ENCODE measurements around the gene SCLY. TPM values are rescaled to one million over a fixed set of nuclear protein-coding genes. Genes with fewer than 3 reads are reported as not detected.
"Not testable (repeated sequence)": the region's sequence is repeated elsewhere in the genome, so short reads cannot be mapped to it uniquely, and the experiment has no call there.

Gene SCLY
- total and polyA plus RNA-seq, 2 experiments from 2014 or later, result 16.6 to 25.2 TPM

DNA sequence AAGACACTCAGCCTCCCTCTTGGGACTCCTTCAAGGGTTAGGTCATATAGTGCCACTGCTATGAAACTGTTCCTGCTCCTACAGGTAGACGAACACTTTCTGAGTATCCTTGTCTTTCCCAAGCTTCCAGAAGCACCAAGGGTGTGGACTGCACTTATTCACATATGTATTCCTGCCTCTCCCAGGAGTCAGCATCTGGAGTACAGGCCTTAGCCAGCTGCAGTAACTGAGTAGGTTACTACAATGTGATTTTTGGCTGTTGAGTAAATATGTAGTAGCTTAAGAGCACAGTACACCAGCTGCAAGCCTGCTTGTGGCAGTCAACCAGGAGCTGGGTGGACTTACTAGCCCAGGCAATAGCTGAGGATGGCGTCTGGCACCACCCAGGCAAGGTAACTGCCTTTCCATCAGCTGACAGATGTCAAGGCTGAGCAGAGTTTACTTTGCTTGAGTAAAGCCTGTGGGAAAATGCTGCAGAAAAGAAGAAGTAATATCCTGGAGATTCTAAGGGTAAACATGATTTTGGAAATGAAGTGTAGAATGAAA, 14.0 kb upstream of the SCLY start:
- TF ChIP-seq, protein P1, sequence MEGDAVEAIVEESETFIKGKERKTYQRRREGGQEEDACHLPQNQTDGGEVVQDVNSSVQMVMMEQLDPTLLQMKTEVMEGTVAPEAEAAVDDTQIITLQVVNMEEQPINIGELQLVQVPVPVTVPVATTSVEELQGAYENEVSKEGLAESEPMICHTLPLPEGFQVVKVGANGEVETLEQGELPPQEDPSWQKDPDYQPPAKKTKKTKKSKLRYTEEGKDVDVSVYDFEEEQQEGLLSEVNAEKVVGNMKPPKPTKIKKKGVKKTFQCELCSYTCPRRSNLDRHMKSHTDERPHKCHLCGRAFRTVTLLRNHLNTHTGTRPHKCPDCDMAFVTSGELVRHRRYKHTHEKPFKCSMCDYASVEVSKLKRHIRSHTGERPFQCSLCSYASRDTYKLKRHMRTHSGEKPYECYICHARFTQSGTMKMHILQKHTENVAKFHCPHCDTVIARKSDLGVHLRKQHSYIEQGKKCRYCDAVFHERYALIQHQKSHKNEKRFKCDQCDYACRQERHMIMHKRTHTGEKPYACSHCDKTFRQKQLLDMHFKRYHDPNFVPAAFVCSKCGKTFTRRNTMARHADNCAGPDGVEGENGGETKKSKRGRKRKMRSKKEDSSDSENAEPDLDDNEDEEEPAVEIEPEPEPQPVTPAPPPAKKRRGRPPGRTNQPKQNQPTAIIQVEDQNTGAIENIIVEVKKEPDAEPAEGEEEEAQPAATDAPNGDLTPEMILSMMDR (IDR thresholded peaks at IDR 0.05; ENCODE audit: low read depth, low read length), result no peak
- Histone ChIP-seq H3K9me3 (ENCODE audit: low read depth) (no peaks in the 10 kb centered on the region), H3K36me3 (peaks cover 4% of the 10 kb centered on the region), H3K27me3 (no peaks in the 10 kb centered on the region), H3K4me3 (no peak overlapping the region), H3K27ac (no peak overlapping the region), H3K4me1 (ENCODE audit: low read depth) (no peaks in the 10 kb centered on the region)
- DNase-seq (ENCODE audit: low read depth in 1 of 2, low spot score in 1 of 2), result no peak

DNA sequence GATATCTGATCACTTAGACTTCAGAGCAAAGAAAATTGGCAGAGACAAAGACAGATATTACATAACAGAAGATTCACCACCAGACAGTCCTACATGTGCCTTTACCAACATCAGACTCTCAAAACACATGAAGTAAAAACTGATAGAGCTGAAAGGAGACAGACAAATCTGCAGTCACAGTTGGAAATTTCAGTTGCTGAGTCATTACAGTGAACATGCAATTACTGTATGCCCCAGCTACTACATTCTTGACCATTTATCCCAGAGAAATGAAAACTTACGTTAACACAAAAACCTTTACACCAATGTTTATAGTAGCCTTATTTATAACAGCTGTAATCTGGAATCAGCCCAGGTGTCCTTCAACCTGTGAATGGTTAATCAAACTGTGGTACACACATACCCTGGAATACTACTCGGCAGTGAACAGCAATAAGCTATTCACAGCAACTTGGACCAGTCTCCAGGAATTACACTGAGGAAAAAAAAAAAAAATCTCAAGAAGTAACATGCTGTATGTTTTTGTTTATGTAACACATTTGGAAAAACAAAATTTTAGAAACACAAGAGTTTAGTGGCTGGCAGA, 7.5 kb upstream of the SCLY start:
- Histone ChIP-seq H3K4me3 (no peak overlapping the region), H3K4me1 (ENCODE audit: low read depth) (no peaks in the 10 kb centered on the region), H3K9me3 (ENCODE audit: low read depth) (no peaks in the 10 kb centered on the region), H3K27ac (no peak overlapping the region), H3K27me3 (no peaks in the 10 kb centered on the region), H3K36me3 (no peaks in the 10 kb centered on the region)
- TF ChIP-seq, protein P1 (IDR thresholded peaks at IDR 0.05; ENCODE audit: low read depth, low read length), result no peak
- peak in 1 of 2 donors; percentile 2 for DNase-seq (ENCODE audit: low read depth in 1 of 2, low spot score in 1 of 2)

DNA sequence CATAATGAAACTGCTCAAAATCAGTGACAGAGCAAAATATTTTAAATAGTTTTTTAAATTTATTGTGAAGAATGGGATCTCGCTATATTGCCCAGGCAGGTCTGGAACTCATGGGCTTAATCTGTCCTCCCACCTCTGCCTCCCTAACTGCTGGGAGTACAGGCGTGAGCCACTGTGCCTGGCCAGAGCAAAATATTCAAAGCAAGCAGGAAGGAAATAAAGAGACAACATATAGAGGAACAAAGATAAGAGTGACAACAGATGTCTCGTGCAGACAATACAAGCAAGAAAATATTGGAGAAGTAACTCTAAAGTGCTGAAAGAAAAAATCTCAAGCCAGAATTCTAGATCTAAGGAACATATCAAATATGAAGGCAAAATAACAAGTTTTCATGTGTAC, 5.0 kb upstream of the SCLY start:
- H3K9me3 ChIP-seq (ENCODE audit: low read depth), result no peaks in the 10 kb centered on the region
- peaks cover 4% of the 10 kb centered on the region for H3K4me1 ChIP-seq (ENCODE audit: low read depth)
- H3K4me3 ChIP-seq, result no peak overlapping the region
- H3K27me3 ChIP-seq, result no peaks in the 10 kb centered on the region
- H3K36me3 ChIP-seq, result no peaks in the 10 kb centered on the region
- no peak for DNase-seq (ENCODE audit: low read depth in 1 of 2, low spot score in 1 of 2)
- no peak overlapping the region for H3K27ac ChIP-seq
- TF ChIP-seq, protein P1 (IDR thresholded peaks at IDR 0.05; ENCODE audit: low read depth, low read length), result no peak

DNA sequence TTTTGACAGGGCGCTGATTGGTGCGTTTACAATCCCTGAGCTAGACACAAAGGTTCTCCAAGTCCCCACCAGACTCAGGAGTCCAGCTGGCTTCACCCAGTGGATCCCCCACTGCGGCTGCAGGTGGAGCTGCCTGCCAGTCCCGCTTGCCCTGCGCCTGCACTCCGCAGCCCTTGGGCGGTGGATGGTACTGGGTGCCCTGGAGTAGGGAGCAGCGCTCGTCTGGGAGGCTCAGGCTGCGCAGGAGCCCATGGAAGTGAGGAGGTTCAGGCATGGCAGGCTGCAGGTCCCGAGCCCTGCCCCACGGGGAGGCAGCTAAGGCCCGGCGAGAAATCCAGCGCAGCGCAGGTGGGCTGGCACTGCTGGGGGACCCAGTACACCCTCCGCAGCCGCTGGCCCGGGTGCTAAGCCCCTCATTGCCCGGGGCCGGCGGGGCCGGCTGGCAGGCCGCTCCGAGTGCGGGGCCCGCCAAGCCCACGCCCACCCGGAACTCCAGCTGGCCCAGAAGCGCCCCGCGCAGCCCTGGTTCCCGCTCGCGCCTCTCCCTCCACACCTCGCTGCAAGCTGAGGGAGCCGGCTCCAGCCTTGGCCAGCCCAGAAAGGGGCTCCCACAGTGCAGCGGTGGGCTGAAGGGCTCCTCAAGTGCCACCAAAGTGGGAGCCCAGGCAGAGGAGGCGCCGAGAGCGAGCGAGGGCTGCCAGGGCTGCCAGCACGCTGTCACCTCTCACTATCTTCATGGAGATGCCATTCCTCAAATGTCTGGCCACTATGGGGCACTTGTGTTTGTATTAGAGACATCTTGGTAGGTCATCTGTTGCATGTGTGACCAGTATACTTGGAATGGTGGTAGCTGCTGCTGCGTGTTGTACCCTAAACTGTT, 2.9 kb upstream of the SCLY start:
- H3K9me3 ChIP-seq (ENCODE audit: low read depth); DNase-seq (ENCODE audit: low read depth in 1 of 2, low spot score in 1 of 2): not testable (repeated sequence)

DNA sequence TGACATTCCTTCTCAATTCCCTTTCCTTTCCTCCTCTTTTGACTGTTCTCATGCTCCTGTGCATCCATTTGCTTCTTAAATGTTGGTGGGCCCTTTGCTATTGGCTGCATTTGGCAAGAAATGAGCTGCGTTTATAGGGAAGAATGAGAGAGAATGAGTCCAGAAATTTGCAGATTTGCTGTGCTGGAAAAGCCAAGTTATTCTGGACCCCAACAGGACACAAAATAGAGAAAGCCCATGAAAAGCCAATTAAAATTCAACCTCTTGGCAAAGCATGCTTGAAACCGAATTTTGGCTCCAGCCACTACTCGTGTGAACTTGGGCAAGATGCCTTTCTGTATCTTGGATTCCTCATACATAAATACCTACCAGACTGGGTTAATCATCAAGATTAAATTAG, 1.3 kb upstream of the SCLY start:
- H3K9me3 ChIP-seq (ENCODE audit: low read depth), result no peaks in the 10 kb centered on the region
- H3K4me1 ChIP-seq (ENCODE audit: low read depth), result peaks cover 4% of the 10 kb centered on the region
- no peak for DNase-seq (ENCODE audit: low read depth in 1 of 2, low spot score in 1 of 2)
- H3K27ac ChIP-seq, result no peak overlapping the region
- TF ChIP-seq, protein P1 (IDR thresholded peaks at IDR 0.05; ENCODE audit: low read depth, low read length), result no peak
- peak overlapping the region; percentile 72 for H3K4me3 ChIP-seq
- H3K36me3 ChIP-seq, result no peaks in the 10 kb centered on the region
- no peaks in the 10 kb centered on the region for H3K27me3 ChIP-seq

More for the DNA sequence above, 2.9 kb upstream of the SCLY start:
- not testable (repeated sequence) for H3K27ac ChIP-seq; H3K27me3 ChIP-seq; H3K36me3 ChIP-seq; H3K4me1 ChIP-seq (ENCODE audit: low read depth); H3K4me3 ChIP-seq

DNA sequence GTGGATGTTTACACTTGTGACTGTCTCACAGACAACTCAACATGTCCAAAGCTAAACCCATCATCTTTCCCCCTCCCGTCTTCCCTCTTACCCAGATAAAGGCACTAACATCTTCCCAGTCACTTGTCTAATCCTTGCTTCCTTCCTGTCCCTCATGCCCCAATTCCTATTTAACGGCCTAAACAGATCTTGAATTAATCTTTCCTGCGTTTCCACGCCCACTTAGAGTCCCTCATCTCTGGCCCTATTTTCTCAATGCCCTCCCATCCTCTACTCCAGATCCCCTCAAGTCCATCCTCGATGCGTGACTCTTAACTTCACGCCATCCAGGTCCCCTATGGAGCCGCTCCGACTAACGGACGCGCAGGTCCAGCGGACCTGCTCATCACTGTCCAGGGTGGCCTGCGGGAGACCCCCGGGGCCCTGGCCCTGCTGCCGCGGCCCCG, 682 bp upstream of the SCLY start:
- peak overlapping the region; percentile 72 for H3K4me3 ChIP-seq
- peak overlapping the region; percentile 93 for H3K27ac ChIP-seq
- peaks cover 5% of the 10 kb centered on the region for H3K36me3 ChIP-seq
- no peaks in the 10 kb centered on the region for H3K27me3 ChIP-seq
- TF ChIP-seq, protein P1 (IDR thresholded peaks at IDR 0.05; ENCODE audit: low read depth, low read length), result no peak
- H3K9me3 ChIP-seq (ENCODE audit: low read depth), result no peaks in the 10 kb centered on the region
- H3K4me1 ChIP-seq (ENCODE audit: low read depth), result peaks cover 4% of the 10 kb centered on the region
- DNase-seq (ENCODE audit: low read depth in 1 of 2, low spot score in 1 of 2), result no peak
